ENCODE results near the gene SOBP. TPM values are rescaled to one million over a fixed set of nuclear protein-coding genes. Genes with fewer than 3 reads are reported as not detected.

Gene SOBP
- total RNA-seq, 1 experiment from 2014 or later: 0.22 TPM

GRCh38 chr6:107630348-107630977, 140.5 kb downstream of the SOBP start:
- ChIA-PET POLR2A (ENCODE audit: unreplicated experiment) (interaction anchor here (0.7 kb wide), 1 partner anchor 373 kb away, joined by 5 read pairs; no protein-coding TSS in a partner anchor), CTCF (no interaction called here)
- Histone ChIP-seq H3K27ac (no peak overlapping the region), H3K9me2 (ENCODE audit: insufficient read depth) (no peaks in the 10 kb centered on the region), H3F3A (ENCODE audit: insufficient read depth, low read depth) (0 out of 2 replicates have a peak, but pooled peaks cover under 1% of the 10 kb centered on the region), H3K79me2 (ENCODE audit: low read depth) (no peaks in the 10 kb centered on the region), H2AFZ (no peak overlapping the region), H3K36me3 (ENCODE audit: low read depth) (no peaks in the 10 kb centered on the region), H4K20me1 (ENCODE audit: insufficient read depth) (no peaks in the 10 kb centered on the region), H3K4me3 (no peak overlapping the region), H3K9me3 (ENCODE audit: insufficient read depth, low read depth) (no peaks in the 10 kb centered on the region), H3K27me3 (ENCODE audit: insufficient read depth, low read depth) (no peaks in the 10 kb centered on the region), H3K4me1 (replicated peaks; ENCODE audit: insufficient read depth) (peaks cover 4% of the 10 kb centered on the region), H3K4me2 (no peak overlapping the region)
- TF ChIP-seq CTCF (conservative IDR thresholded peaks at IDR 0.05) (no peak), EZH2 (IDR thresholded peaks at IDR 0.05; ENCODE audit: low read depth) (no peak)
- intact Hi-C loops (cut with micrococcal nuclease; ENCODE audit: unreplicated experiment): no loop called here
- peak in 1 of 2 experiments; percentile 25 for DNase-seq
- BruUV-seq (replicated peaks): no TSS peak

GRCh38 chr6:107632381-107633136, 142.6 kb downstream of the SOBP start:
- H3K79me2 ChIP-seq (ENCODE audit: low read depth): no peaks in the 10 kb centered on the region
- H3K4me1 ChIP-seq (replicated peaks; ENCODE audit: insufficient read depth): no peaks in the 10 kb centered on the region
- no TSS peak for BruUV-seq (replicated peaks)
- intact Hi-C loops (cut with micrococcal nuclease; ENCODE audit: unreplicated experiment): no loop called here
- TF ChIP-seq EZH2 (IDR thresholded peaks at IDR 0.05; ENCODE audit: low read depth) (no peak), CTCF (conservative IDR thresholded peaks at IDR 0.05) (no peak)
- CTCF ChIA-PET: interaction anchor here (0.6 kb wide), 1 partner anchor 42 kb away, joined by 4 read pairs; no protein-coding TSS in a partner anchor
- no peaks in the 10 kb centered on the region for H3K36me3 ChIP-seq (ENCODE audit: low read depth)
- no peaks in the 10 kb centered on the region for H3K9me2 ChIP-seq (ENCODE audit: insufficient read depth)
- H3K4me3 ChIP-seq: no peak overlapping the region
- H3F3A ChIP-seq (ENCODE audit: insufficient read depth, low read depth): no peaks in the 10 kb centered on the region
- POLR2A ChIA-PET (ENCODE audit: unreplicated experiment): no interaction called here
- peak in 1 of 2 experiments; percentile 23 for DNase-seq
- no peak overlapping the region for H3K27ac ChIP-seq
- no peaks in the 10 kb centered on the region for H3K27me3 ChIP-seq (ENCODE audit: insufficient read depth, low read depth)
- no peak overlapping the region for H3K4me2 ChIP-seq
- no peaks in the 10 kb centered on the region for H3K9me3 ChIP-seq (ENCODE audit: insufficient read depth, low read depth)
- H2AFZ ChIP-seq: no peak overlapping the region
- H4K20me1 ChIP-seq (ENCODE audit: insufficient read depth): no peaks in the 10 kb centered on the region

- CTCF ChIA-PET: no interaction called here
These were observed 143.9 kb downstream of the SOBP start for GRCh38 chr6:107633680-107634323.

More at GRCh38 chr6:107633680-107634323, 143.9 kb downstream of the SOBP start:
- no peaks in the 10 kb centered on the region for H3K27me3 ChIP-seq (ENCODE audit: insufficient read depth, low read depth)
- H3K79me2 ChIP-seq (ENCODE audit: low read depth): no peaks in the 10 kb centered on the region
- TF ChIP-seq CTCF (conservative IDR thresholded peaks at IDR 0.05): no peak
- TF ChIP-seq EZH2 (IDR thresholded peaks at IDR 0.05; ENCODE audit: low read depth): no peak
- no peaks in the 10 kb centered on the region for H3K9me3 ChIP-seq (ENCODE audit: insufficient read depth, low read depth)
- H4K20me1 ChIP-seq (ENCODE audit: insufficient read depth): no peaks in the 10 kb centered on the region
- no peaks in the 10 kb centered on the region for H3K9me2 ChIP-seq (ENCODE audit: insufficient read depth)
- H3K4me2 ChIP-seq: no peak overlapping the region
- no peaks in the 10 kb centered on the region for H3K36me3 ChIP-seq (ENCODE audit: low read depth)
- H2AFZ ChIP-seq: no peak overlapping the region
- BruUV-seq (replicated peaks): no TSS peak
- no peak overlapping the region for H3K4me3 ChIP-seq
- H3K27ac ChIP-seq: no peak overlapping the region
- intact Hi-C loops (cut with micrococcal nuclease; ENCODE audit: unreplicated experiment): no loop called here
- no peaks in the 10 kb centered on the region for H3K4me1 ChIP-seq (replicated peaks; ENCODE audit: insufficient read depth)
- no peaks in the 10 kb centered on the region for H3F3A ChIP-seq (ENCODE audit: insufficient read depth, low read depth)
- DNase-seq: peak in 1 of 2 experiments; percentile 10
- POLR2A ChIA-PET (ENCODE audit: unreplicated experiment): no interaction called here

Measured in PC-9 (cell line).